Endothelial cell of umbilical vein (primary cell): Measurements from ENCODE around the gene C2orf76. TPM values are rescaled to one million over a fixed set of nuclear protein-coding genes. Genes with fewer than 3 reads are reported as not detected.

Experiments
- BruUV-seq: library from RNA; stranded (reverse); fragments of 400-500 nt; replicated peaks from 2 replicates; lab custom pipeline; 2021; lab: Mats Ljungman, UMichigan
- CTCF ChIA-PET: fragments of 300-600, 350-600 bp; sonication (Branson Sonifier 250); formaldehyde crosslinking; loops from one replicate; lab custom pipeline; 2021; ENCODE audit warnings: antibody characterized with exemption, inconsistent platforms; lab: Charles Lee
- POLR2A ChIA-PET: fragments of 300-600, 350-600 bp; sonication (Branson Sonifier 250); formaldehyde crosslinking; loops from one replicate; lab custom pipeline; 2021; ENCODE audit warnings: antibody characterized with exemption, inconsistent platforms; lab: Charles Lee
- DNase-seq: peaks from one replicate; pipeline ENCODE4 v3.0.0-alpha.2; 2011; ENCODE audit warnings: low read depth, low spot score
- FAIRE-seq: peaks from 2 replicates; lab custom pipeline; 2011; peaks lifted over from hg19 to GRCh38; lab: Jason Lieb, UNC
- H2AFZ ChIP-seq: 2 replicates; pipeline ENCODE4 v1.6.0; 2012; ENCODE audit warnings: low read depth, low read length, control low read depth, inconsistent platforms
- H3K27ac ChIP-seq: 2 replicates; pipeline ENCODE4 v1.5.1; 2011; ENCODE audit warnings: low read depth, mild to moderate bottlenecking, control low read depth, low read length, moderate library complexity; ENCODE audit not compliant: insufficient read depth
- H3K27me3 ChIP-seq, 2 experiments: 2 replicates each; pipeline versions ENCODE4 v1.6.0 to v1.6.1; 2011; ENCODE audit warnings: low read length in 2 of 2, mixed read lengths in 1 of 2; ENCODE audit not compliant: control insufficient read depth in 2 of 2, insufficient read depth in 2 of 2
- H3K36me3 ChIP-seq, 2 experiments: 2 replicates in 1 of 2; 3 replicates in 1 of 2; pipeline ENCODE4 v1.5.1; 2011; ENCODE audit warnings: low read length in 2 of 2, mild to moderate bottlenecking in 1 of 2, moderate library complexity in 1 of 2; ENCODE audit not compliant: control insufficient read depth in 2 of 2, insufficient read depth in 2 of 2; ENCODE audit errors: extremely low read depth in 1 of 2
- H3K4me1 ChIP-seq: 3 replicates; pipeline ENCODE4 v1.5.1; 2011; ENCODE audit warnings: mild to moderate bottlenecking, low read length; ENCODE audit not compliant: control insufficient read depth, insufficient read depth; ENCODE audit errors: extremely low read depth
- H3K4me2 ChIP-seq: 2 replicates; pipeline ENCODE4 v1.6.1; 2011; ENCODE audit warnings: low read length, control low read depth, mixed read lengths; ENCODE audit not compliant: insufficient read depth
- H3K4me3 ChIP-seq, 3 experiments: fragments of 200-600 bp in 1 of 3; sonication (generic), shearing (Covaris generic) in 1 of 3; replicated peaks in 1 of 3; 2 replicates each; pipeline ENCODE4 v1.5.1; 2011 to 2016; ENCODE audit warnings: control low read depth in 3 of 3, low read length in 3 of 3, mild to moderate bottlenecking in 2 of 3, inconsistent platforms in 1 of 3, low read depth in 1 of 3, moderate library complexity in 1 of 3; ENCODE audit not compliant: insufficient read depth in 1 of 3
- H3K79me2 ChIP-seq: 2 replicates; pipeline ENCODE4 v1.6.0; 2012; ENCODE audit warnings: low read length, inconsistent platforms; ENCODE audit not compliant: control insufficient read depth, insufficient read depth
- H3K9ac ChIP-seq: replicated peaks from 2 replicates; pipeline ENCODE3; 2011; ENCODE audit warnings: low read length, control low read depth; ENCODE audit not compliant: insufficient read depth; ENCODE audit errors: extremely low read depth
- H3K9me1 ChIP-seq: replicated peaks from 3 replicates; pipeline ENCODE4 v1.6.0; 2011; ENCODE audit warnings: mild to moderate bottlenecking, low read length; ENCODE audit not compliant: control insufficient read depth, insufficient read depth; ENCODE audit errors: extremely low read depth
- H3K9me3 ChIP-seq: replicated peaks from 2 replicates; pipeline ENCODE4 v1.5.1; 2012; ENCODE audit warnings: low read length, inconsistent platforms; ENCODE audit not compliant: control insufficient read depth, insufficient read depth
- H4K20me1 ChIP-seq: replicated peaks from 2 replicates; pipeline ENCODE3; 2011; ENCODE audit warnings: mild to moderate bottlenecking, low read length; ENCODE audit not compliant: control insufficient read depth, insufficient read depth; ENCODE audit errors: extremely low read depth
- CTCF ChIP-seq, 2 donors: IDR thresholded peaks; 1 replicate in 1 of 2; 2 replicates in 1 of 2; pipeline ENCODE4 v1.5.1; 2011; ENCODE audit warnings: low read length in 2 of 2, mild to moderate bottlenecking in 2 of 2, moderate library complexity in 2 of 2, control low read depth in 1 of 2, inconsistent platforms in 1 of 2, low read depth in 1 of 2; ENCODE audit not compliant: insufficient read depth in 1 of 2; ENCODE audit errors: extremely low read depth in 1 of 2
- EZH2 ChIP-seq: IDR thresholded peaks from 2 replicates; pipeline ENCODE4 v1.6.1; 2012; ENCODE audit warnings: borderline replicate concordance, low read depth, mild to moderate bottlenecking, moderate library complexity, low read length, inconsistent platforms; ENCODE audit not compliant: severe bottlenecking
- FOS ChIP-seq: IDR thresholded peaks from 2 replicates; pipeline ENCODE4 v1.6.1; 2011; ENCODE audit warnings: mild to moderate bottlenecking, low read length, moderate library complexity, borderline replicate concordance; ENCODE audit not compliant: insufficient read depth
- GATA2 ChIP-seq: IDR thresholded peaks from 2 replicates; pipeline ENCODE4 v1.7.0; 2011; ENCODE audit warnings: low read depth, mild to moderate bottlenecking, moderate library complexity, mixed read lengths, low read length; ENCODE audit not compliant: insufficient read length, insufficient read depth
- JUN ChIP-seq: IDR thresholded peaks from 2 replicates; pipeline ENCODE4 v1.6.1; 2011; ENCODE audit warnings: borderline replicate concordance, low read depth; ENCODE audit not compliant: insufficient read length, insufficient read depth
- MAX ChIP-seq: IDR thresholded peaks from 2 replicates; pipeline ENCODE4 v1.6.1; 2011; ENCODE audit not compliant: insufficient read depth, insufficient read length
- MYC ChIP-seq: IDR thresholded peaks from one replicate; pipeline ENCODE4 v1.6.1; 2011; ENCODE audit warnings: mild to moderate bottlenecking, low read depth, low read length
- POLR2A ChIP-seq: IDR thresholded peaks from 2 replicates; pipeline ENCODE4 v1.6.1; 2012; ENCODE audit warnings: low read depth, mild to moderate bottlenecking, control low read depth, low read length
- POLR2AphosphoS5 ChIP-seq: IDR thresholded peaks from 2 replicates; pipeline ENCODE4 v1.6.1; 2012; ENCODE audit warnings: low read depth, mild to moderate bottlenecking, control low read depth, low read length, moderate library complexity; ENCODE audit not compliant: insufficient read depth
- dilution Hi-C: fragments of 300-500 bp; cut with MboI; formaldehyde crosslinking; loops from one replicate; pipeline ENCODE4 v1.15.0; 2019; ENCODE audit warnings: low sequenced_read_pairs; ENCODE audit not compliant: extremely low pct_ligation_motif_present
- intact Hi-C: fragments of 100-400 bp; cut with micrococcal nuclease; formaldehyde crosslinking; loops from one replicate; pipeline ENCODE4 v1.10.0; 2022
- polyA plus RNA-seq, 4 experiments: library from polyadenylated mRNA; depleted of rRNA in 3 of 4; stranded (reverse) in 3 of 4; unstranded in 1 of 4; fragments of >200 nt; gene quantifications; 2 replicates each; pipeline versions ENCODE4 v1.2.1 to v1.2.3, GENCODE V29; 2011 to 2012; ENCODE audit warnings: missing spikeins in 1 of 4
- total RNA-seq: library from RNA; stranded (reverse); gene quantifications from 2 replicates; pipeline ENCODE4 v1.2.3, GENCODE V29; 2021

The C2orf76 gene
- total and polyA plus RNA-seq, 2 donors (not counting 3 experiments of a cell fraction or from before 2014, with no cell fraction given), result 7.4 to 12.1 TPM

GRCh38 chr2:119304847-119305246 lies 61.8 kb downstream of the C2orf76 start:
- CTCF ChIA-PET, result no interaction called here
- Histone ChIP-seq H2AFZ (no peak overlapping the region), H3K27ac (no peak overlapping the region), H3K9ac (no peak overlapping the region), H3K79me2 (no peaks in the 10 kb centered on the region), H4K20me1 (no peaks in the 10 kb centered on the region), H3K4me3 (no peak overlapping the region), H3K9me1 (no peaks in the 10 kb centered on the region), H3K36me3 (no peaks in the 10 kb centered on the region), H3K4me2 (no peak overlapping the region), H3K27me3 (no peaks in the 10 kb centered on the region), H3K4me1 (no peaks in the 10 kb centered on the region), H3K9me3 (no peaks in the 10 kb centered on the region)
- POLR2A ChIA-PET, result no interaction called here
- intact Hi-C loops (no loop called here), dilution Hi-C loops (no loop called here)
- DNase-seq (no peak), FAIRE-seq (no peak)
- no peak for TF ChIP-seq EZH2
- no peak for TF ChIP-seq POLR2A
- no peak for TF ChIP-seq POLR2AphosphoS5
- TF ChIP-seq CTCF (IDR thresholded peaks at IDR 0.05; ENCODE audit: extremely low read depth in 1 of 2, insufficient read depth in 1 of 2, low read depth in 1 of 2, low read length in 2 of 2), result no peak
- no peak for TF ChIP-seq MAX
- TF ChIP-seq FOS, result no peak
- TF ChIP-seq JUN, result no peak
- no peak for TF ChIP-seq MYC
- TF ChIP-seq GATA2, result no peak
- no TSS peak for BruUV-seq
